ENCODE results near the gene ZNF133.

Gene ZNF133

DNA sequence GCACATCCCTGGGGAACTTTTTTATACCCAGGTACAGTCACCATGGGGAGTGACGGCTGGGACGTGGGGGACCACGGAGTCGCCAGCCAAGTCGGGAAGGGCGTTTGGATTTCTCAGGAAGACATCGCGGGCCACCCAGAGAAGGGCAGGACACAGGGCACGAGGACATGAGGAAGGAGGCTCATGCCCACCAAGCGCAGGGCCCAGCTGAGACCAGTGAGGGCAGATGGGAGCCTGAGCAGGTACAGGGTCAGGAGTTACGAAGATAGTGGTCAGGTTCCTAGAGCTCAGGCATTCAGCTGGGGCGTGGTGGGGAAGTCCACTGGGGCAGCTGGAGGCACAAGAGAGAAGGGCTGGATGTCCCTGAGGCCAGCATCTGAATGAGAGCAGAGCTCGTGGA, 74.6 kb downstream of the ZNF133 start:
- DNase-seq (ENCODE audit: low spot score): no peak

DNA sequence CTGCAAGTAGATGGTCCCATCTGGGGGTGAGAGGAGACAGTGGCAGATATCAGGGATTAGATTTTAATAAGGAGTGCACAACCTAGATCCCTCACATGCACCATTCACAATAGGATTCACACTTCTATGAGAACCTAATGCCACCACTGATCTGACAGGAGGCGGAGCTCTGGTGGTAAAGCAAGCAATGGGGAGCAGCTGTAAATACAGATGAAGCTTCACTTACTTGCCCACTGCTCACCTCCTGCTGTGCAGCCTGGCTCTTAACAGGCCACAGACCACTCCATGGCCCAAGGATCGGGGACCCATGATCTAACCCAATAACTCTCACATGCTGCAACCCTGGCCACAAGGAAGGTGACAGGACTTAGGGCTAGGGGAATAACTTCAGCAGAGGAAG, 75.4 kb downstream of the ZNF133 start:
- no peak for DNase-seq (ENCODE audit: low spot score)

DNA sequence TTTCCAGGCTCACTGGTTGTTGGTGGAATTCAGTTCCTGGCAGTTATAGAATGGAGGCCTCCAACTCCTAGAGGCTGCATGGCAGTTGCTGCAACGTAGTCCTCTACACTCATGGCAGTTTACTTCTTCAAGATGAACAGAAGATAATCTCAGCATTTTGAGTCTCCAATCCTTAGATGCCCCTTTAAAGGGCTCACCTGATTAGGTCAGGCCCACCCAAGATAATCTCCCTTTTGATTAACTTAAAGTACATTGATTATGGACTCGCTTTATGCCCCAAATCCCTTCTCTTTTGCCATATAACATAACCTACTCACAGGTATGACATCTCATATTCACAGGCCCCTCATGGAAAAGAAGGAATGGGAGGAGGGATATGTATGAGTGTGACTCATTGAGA, 76.4 kb downstream of the ZNF133 start:
- no peak for DNase-seq (ENCODE audit: low spot score)
